DLD1 (cell line): ENCODE measurements around the gene HGFAC.

ENCODE experiments used
- in situ Hi-C: cut with HindIII; loops from 2 replicates; pipeline ENCODE4 v1.10.0; 2017; ENCODE audit warnings: low sequenced_read_pairs

The HGFAC gene

DNA sequence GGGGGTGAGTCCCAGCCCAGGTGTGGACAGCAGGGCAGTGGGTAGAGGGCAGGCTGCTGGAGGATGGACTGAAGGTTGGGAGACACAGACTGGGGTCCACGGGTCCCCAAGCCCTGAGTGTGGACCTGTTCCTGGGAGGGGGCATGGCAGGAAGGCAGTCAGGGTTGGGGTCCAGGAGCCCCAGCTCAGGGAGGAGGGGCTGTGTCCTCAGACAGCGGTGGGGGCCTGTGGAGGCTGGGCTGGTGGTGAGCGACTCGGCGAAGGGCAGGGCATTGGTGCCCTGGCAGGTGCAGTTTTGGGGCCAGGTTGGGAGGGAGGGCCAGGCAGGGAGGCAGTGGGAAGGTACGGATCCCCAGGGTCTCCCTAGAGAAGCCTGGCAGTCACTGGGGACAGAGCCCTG, 55.3 kb downstream of the HGFAC start:
- in situ Hi-C loops: no loop called here

GRCh38 chr4:3497523-3498389, 56.0 kb downstream of the HGFAC start:
- in situ Hi-C loops: no loop called here

DNA sequence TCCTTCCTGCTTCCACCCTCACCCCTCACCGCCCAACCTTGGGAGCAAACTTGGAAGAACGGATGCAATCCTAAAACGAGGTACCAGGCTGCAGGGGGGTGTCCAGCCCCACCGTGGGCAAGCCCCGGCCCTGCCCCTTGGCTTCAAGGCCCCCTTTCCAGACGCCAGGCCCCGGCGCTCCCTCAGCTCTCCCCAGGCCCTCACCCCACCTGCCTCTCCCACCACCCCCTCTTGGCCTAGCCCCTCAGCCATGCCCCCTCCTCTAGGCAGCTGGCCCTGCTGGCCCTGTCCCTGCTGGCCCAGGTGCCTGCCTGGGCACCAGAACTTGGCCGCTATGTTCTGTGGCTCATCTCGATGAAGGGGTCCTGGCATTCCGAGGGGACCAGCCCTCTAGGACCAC, 56.6 kb downstream of the HGFAC start:
- in situ Hi-C loops: no loop called here
